Activated T-cell treated with anti-CD3 and anti-CD28 coated beads for 24 hours (primary cell): ENCODE results near the gene SYT15.
A peak's percentile ranks its signal among the peaks of the same experiment; 100 is the strongest.
"Not testable (repeated sequence)": the region's sequence is repeated elsewhere in the genome, so short reads cannot be mapped to it uniquely, and the experiment has no call there.

Experiments
- DNase-seq: peaks from one replicate; pipeline ENCODE4 v3.0.0-alpha.2; 2020; ENCODE audit warnings: low read depth

Gene SYT15

DNA sequence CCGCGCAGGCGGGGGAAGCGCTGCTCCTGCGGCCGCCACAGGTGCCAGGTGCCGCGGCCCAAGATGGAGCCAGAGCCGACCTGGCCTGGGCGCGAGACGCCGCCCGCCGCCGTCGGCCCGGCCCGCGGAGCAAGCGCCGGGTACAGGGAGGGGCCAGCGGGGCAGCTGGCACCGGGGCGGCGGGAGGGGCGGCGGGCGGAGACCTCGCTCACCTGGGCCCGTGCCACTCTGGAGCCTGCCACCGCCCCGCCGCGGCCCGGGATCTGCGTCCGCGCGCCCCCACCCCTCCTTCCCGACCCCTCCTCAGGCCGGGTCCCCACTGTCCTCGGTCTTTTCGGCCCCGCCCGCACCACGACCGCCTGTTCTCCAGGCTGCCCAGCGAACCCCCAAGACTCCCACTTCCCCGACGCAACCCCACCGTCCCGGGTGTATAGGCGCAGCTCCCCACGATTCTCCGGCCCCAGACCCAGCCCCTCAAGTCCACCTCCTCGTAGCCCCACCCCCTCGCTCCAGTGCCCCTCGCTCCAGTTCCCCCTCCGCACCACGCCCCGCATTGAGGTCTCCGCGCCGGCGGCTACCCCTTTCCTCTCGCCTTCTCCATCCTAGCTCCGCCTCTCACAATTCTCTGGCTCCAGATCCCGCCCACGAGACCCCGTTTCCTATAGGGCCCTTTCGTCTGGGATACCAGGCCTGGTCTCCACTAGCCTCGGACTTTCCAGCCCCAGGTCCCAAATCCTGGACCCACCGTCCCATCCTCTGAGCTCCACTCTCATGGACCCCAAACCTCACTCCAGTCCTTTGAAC, 22.2 kb upstream of the SYT15 start, which contains the start of gene GPRIN2:
Gene GPRIN2, minus strand, starts transcription at position 144 of the 804 bp plus-strand sequence. CDS start 5,922 bp downstream, outside the sequence.
- no peak for DNase-seq

DNA sequence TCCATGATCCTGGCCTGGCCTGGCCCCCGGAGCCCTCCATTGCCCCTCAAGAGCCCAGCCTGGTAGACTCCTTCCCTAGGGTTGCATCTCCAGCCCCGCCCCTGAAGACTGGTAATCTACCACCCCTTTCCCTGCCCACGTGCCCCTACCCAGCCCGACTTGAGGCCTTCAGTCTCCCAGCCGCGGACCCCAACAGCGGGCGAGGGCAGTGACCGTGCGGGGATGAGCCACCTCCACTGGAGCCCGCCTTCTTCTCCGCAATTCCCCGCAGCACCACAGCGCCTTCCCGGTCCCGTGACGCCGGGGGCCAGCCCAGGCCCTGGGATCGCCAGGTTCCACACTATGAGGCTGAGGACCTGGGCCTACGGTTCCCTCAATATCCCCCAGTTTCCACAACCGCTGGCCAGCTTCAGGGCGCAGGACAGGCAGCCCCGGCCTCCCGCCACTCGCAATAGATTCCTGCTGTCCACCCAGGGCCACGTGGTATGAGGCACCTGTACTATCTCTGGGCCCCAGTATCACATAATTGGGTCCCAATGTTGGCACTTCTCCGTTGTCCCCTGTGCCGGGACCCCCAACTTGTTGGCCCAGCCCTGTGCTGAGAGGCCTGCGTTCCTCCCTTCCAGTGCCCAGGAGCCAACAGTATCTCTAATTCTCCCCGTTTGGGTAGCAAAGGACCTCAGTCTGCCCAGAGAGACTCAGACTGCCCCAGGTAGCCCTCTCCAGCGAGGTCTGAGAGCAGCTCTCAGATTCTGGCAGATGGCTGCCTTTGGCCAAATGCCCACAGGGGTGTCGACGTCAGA, 21.4 kb upstream of the SYT15 start:
- DNase-seq = no peak

DNA sequence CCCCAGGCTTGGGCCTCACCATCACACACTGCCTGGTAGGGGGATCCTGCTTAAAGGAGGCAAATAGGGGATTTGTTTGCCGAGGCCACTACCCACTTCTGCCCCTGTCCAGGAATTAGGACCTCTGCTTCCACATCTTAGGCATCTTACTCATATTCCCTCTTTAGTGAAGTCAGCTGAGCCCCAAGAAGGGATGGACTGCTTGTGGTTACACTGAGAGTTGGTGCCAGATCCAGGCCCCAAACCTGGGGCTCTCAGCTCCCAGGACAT, 20.9 kb upstream of the SYT15 start:
- DNase-seq = no peak

DNA sequence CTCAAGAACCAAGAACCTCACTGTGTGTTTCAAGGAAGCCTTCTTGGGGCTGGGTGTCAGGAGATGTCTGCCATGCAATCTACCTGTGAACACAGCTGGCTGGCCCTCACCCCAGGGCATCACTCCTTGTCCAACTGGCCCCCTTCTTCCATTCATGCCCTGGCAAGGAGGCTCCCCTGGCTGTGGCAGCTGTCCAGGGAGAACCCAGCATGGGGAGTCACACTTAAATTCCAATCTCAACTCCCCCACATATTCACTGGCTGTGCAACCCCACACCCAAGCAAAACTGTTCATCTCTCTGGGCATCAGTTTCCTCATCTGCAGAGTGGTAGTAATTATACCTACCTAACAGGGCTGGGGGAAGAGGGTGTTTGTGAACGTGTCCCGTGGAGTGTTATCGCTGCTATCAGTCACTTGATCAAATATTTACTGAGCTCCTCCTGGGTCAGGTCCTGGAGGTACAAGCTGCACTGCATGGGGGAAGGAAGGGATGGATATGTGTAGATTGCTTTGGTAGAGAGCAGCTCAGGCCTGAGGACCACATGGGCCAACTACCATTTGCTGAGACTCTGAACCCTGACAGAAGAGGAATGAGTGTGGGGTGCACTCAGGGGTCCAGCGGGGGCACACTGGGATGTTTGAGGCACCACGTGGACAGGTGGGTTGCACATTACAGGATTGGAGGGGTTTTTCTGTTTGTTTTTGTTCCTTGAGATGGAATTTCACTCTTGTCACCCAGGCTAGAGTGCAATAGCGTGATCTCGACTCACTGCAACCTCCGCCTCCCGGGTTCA, 20.3 kb upstream of the SYT15 start:
- no peak for DNase-seq

DNA sequence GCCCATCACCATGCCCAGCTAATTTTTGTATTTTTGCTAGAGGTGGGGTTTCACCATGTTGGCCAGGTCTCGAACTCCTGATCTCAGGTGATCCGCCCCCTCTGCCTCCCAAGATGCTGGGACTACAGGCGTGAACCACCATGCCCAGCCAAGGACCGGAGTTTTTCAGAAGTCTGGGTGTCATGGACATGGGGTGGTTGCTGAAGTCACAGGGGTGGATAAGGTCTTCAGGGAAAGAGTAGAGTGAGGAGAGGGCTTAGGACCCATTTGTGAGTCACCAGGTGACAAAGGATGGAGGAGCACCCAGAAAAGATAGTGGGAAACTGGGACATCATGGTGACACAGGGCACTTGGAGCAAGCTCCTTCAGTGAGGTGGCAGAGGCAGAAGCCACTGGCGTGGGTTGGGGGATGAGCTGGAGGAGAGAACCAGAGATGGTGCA, 19.7 kb upstream of the SYT15 start:
- no peak for DNase-seq

DNA sequence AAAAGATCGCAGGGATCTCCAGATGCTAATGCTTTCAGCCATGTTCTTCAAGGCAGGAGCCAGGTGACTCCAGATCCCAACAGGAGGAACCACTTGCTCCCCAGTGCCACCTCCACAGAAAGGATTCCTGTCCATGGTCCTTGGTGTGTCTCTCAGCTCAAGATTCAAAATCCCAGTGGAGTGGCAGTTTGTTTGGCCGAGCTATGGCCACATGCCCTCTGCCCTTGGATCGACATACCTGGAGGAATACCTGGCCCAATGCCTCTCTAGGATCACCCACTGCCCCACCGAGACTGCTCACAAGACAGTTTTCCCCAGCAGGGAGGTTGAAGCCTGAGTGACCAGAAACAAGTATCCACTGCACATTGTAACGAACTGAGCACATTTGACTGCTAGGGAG, 18.5 kb upstream of the SYT15 start:
- no peak for DNase-seq

DNA sequence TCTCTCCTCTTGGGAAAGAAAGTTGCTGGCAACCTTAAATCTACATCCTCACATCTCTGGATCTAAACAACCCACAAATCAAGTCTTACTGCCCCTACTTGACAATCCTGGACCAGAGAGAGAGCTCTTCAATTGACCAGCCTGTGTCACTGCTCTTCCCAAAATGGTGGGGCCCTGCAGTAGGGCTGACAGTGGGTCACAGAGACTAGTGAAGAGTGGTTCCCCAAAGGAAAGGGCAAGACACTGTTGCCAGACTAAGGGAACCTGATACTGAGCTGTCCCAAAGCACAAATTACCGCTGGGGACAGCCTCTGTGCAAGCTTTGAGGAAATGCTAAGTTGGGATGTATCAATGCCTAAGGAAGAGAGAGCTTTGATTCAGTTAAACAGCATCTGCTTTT, 18.0 kb upstream of the SYT15 start:
- no peak for DNase-seq

DNA sequence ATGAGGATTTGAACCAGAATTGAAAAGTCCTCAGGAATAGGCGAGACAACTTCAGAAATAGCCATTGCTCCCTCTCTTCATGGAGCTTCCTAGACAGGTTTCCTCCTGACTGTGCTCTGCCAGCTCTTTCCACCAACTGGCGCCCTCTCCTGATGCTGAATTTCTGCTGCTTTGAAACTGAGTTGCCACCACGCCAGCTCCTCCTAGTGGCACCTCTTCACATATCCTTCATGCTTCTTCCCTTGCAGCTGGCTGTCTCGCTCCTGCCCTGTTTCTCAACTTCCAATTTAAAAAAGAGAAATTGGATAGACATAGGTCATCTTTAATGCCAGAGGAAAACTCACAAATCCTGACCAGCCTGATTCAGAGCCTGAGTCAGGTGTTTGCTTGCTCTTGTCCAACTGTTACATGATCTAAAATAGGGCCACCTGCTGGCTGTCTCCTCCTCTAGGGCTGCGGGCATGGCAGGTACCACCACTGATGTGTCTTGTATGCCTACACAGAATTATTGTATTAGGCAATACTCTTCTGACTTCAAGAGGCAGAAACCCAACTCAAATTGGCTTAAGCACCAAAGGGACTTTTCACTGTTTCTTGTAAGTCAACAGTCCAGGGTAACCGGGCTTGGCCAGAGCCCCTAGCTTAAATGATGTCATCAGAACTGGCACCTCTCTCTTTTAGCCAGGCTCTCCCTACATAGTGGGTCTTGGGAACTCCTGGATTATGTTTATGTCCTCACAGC, 13.2 kb upstream of the SYT15 start:
- peak; percentile 35 for DNase-seq

DNA sequence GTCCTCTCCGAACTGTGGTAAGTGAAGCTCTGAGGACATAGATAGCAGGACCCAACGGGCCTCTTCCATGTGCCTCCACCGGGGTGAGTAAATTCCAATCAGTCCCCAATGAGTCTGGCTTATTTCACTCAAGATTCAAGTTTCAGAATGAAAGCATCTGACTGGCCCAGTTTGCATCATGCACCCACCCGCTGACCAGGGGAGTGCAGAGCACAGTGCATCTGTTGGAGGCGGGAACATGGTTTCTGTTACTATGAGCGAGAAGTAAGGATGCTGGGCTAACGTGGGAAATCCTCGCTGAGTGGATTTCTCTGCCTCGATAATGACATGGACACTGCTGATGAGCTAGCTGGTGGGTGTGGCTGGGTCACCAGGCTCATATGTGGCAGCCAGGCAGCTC, 11.8 kb upstream of the SYT15 start:
- DNase-seq = not testable (repeated sequence)

DNA sequence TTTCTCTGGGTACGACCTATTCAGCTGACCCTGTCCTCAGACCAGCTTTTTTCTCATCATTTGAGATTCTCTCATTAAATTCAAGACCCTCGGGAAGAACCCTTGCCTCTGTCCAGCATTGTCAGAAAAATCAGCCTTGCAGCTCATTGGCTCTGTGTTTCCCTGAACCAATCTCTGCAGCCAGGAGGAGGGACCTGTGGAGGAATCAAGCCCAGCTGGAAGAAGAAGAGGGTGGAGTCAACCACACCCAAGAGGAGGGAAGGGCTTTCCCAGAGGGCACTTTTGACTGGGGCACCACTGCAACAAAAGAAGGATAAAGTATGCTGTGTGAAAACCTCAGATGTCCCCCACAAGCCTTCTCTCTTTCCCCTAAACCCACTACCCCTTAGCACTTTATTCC, 8.3 kb upstream of the SYT15 start:
- DNase-seq = not testable (repeated sequence)

DNA sequence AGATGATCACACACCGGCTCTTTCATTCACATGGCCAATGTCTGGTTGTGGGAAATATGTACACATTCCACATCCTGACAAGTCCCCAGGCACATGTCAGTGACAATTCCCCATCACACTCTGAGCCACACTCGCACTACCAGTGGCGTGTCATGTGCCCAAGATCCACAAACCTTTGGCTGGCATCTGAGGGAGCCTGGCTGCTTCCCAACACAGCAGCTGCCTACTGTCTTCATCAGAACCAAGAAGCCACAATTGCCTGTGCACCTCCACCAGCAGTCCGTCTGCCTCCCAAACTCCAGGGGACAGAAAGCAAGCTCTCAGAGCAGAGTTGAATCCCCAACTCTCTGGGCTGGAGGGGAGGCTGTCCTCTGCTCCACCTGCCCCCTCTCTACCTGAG, 6.2 kb upstream of the SYT15 start:
- DNase-seq = not testable (repeated sequence)

DNA sequence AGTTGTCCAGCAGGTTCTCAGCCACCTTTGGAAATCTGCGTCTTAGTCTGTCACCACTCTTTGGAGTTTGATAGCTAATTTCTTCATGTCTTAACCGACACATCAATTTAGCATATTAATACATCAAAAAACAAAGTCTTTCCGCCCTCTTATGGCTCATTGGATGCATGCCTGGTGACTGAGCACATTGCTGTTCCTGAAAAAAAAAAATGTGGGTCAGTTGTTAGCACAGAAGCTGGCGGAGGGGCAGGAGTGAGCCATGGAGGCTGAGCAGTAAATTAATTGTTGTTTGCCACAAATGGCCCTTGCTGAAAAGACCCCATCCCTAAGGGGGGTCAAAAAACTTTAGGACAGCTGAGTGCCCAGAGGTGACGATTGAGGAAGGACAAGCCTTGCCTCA, 5.6 kb upstream of the SYT15 start:
- not testable (repeated sequence) for DNase-seq

DNA sequence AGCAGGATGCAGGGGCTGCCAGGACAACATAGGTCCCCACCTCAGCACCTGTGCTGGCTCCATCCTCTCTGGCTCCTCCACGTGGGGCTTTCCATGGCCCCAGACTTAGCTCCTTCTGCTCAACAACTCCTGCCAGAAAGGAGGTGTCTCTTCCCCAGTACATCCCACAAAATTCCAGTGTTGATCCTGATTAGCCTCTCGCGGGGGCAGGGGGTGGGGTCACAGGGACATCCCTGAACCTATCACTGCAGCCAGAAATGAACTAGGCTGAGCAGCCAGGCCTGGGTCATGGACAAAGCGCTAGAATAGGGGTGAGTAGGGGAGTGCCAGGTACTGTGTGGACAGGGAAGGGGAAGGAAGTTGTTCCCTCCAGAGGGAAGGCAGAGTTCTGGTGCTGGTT, 5.0 kb upstream of the SYT15 start:
- not testable (repeated sequence) for DNase-seq

DNA sequence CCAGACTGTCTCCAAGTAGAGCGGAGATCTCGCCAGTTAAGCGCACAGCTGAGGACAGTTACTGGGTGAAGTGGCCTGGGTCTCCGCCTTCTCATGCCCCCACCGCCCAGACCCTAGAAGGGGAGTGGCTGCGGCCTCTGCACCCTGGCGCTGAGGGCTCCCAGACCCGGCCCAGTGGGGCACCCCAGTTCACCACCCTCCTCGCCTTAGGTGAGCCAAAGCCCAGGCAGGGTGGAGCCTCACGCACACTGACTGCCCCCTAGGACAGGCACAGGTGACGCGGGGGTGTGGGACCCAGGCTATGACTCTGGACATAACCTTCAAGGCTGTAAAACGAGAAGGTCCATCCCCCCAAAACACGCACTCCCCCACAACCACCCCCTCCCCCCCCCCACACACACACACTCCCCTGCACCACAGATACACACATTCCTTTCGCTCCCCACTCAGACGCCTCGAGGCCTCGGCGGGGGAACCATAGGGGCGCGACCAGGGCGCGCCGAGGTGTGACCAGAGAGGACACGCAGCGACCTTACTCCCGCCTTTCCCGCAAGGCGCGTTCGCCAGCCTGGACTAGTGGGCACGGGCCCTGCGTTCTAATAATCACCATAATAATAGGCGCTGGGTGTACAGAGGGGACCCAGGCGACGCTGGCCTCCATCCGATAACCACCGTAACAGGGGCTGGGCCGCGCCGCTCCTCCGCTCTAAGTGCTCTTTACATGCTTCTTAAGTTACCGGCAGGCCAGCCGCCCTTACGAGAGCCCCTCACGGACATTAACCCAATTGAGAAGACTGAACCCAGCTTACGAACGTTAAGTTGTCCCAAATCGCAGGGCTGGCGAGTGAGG, 1.1 kb upstream of the SYT15 start:
- DNase-seq = not testable (repeated sequence)

DNA sequence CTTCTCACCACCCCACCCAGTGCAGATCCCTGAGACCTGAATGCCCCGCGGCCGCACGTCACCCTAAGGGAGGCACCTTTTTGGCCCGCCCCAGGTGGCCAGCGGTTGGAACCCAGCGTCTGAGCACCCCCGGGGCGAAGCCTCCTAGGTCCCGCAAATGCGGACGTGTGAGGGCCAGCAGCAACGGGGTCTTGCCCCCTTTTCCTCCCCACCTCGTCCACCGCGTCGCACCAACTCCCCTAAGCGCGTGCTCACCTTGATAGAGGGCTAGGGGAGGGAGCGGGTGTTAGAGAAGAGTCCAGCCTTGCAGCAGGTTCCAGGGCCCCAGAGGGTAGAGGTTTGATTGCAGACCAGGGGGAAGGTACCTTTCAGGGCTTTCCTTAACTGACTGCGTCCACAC, 450 bp downstream of the SYT15 start:
- DNase-seq = not testable (repeated sequence)

DNA sequence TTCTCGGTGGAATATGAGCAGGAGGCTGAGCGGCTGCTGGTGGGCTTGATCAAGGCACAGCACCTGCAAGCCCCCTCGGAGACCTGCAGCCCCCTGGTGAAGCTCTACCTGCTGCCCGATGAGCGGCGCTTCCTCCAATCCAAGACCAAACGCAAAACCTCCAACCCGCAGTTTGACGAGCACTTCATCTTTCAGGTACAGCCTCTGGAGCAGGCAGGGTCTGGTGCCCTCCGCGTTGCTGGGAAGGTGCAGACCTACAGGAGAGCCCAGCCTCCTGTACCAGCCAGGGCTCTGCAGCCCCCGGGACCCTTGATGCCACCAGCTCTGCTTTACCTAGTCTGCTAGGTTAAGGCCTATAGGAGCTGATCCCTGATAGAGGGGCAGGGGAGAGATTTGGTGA, 3.1 kb downstream of the SYT15 start:
- DNase-seq = not testable (repeated sequence)

DNA sequence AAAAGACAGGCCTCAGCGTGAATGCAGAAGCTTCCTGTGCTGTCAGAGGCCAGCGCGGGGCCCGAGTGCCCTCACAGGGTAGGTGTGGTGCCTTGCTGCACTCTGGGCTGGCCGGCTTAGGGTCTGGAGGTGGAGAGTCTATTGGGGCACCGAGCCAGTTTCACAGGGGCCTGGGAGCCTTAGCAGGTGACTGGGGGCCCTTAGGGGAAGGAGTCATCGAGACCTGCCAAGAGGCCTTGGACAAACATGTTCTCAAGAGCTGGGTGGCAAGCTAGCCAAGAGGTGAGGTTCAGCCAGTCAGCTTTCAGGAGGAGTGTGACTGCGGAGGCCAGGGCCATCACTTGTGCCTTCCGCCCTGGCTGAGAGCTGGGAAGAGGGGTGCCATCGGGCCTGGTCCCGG, 3.6 kb downstream of the SYT15 start:
- not testable (repeated sequence) for DNase-seq

DNA sequence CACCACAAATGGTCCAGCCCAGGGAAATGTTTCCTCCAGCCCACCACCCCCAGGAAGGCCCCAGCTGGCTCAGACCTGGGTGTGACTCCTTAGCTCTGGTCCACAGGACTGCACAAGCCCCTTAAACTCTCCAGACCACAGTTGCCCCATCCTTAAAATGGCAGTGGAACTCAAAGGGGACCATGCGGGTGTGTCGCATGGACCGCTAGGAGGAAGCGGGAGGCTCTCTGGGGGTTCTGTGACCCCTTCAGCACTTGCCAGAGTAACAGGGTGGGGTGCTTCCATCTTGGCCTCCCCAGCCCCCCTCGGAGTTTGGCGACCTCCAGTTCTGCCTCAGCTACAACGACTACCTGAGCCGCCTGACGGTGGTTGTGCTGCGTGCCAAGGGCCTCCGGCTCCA, 5.3 kb downstream of the SYT15 start:
- not testable (repeated sequence) for DNase-seq

DNA sequence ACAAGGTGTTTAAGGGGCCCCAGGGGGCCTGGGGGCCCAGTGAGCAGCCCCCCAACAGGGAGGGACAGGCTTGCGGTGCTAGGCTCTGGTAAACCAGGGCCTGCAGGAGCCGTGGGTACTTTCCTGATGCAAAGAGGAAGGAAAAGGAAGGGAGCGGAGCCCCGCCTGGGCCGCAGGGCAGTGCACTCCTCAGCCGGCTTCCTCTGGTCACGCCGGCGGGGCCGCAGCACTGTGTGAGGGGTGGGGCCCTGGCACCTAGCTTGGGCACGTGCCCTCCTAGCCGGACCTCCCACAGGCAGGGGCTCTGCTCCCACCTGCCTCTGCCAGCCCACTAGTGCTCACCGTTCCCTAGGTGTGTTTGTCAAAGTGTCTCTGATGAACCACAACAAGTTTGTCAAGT, 6.3 kb downstream of the SYT15 start:
- not testable (repeated sequence) for DNase-seq

DNA sequence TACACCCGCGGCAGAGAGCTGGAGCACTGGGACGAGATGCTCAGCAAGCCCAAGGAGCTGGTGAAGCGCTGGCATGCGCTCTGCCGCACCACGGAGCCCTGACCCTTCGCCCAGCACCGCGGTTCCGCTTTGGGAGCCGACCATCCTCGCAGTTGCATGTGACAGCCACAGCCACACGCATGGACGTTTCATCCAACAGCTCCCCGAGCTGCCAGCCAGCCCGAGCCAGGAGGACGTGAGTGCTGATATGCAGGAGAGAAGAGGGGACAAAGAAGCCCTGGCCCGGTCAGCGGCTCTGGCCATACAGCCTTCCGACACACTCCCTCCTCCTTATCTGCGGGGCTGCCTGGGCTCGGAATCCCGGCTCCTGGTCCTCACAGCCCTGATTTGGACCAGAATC, 8.6 kb downstream of the SYT15 start:
- not testable (repeated sequence) for DNase-seq

DNA sequence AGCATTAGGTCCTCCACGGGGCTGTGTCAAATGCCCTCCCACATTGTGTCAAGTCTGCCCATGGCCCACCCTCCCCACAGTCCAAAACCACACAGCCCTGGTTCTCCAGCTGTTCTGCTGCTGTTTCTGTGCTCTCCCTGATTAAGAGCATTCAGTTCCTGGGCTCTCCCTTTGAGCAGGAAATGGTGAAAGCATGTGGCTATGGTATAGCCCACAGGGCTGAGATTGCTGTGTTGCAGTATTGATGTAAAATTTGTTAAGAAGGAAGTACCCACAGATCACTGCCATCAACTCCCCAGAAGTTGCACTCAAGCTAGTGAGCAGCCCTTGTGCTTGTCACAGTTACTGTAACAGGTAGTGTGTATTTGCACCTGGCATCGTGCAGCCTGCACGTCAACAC, 9.3 kb downstream of the SYT15 start:
- DNase-seq = not testable (repeated sequence)
